HL-60 (cell line): ENCODE data around the gene GALNT3.

ENCODE experiments used
- GABPA ChIP-seq: IDR thresholded peaks from 2 replicates; pipeline ENCODE4 v1.6.1; 2012; ENCODE audit warnings: low read depth
- POLR2AphosphoS5 ChIP-seq: IDR thresholded peaks from 2 replicates; pipeline ENCODE4 v1.6.1; 2012; ENCODE audit warnings: low read depth
- TF ChIP-seq, protein P1 (sequence below): IDR thresholded peaks from one replicate; pipeline ENCODE4 v1.5.1; 2011; ENCODE audit warnings: low read length, control low read depth, inconsistent platforms; ENCODE audit not compliant: insufficient read depth
- TF ChIP-seq, protein P2 (sequence below): IDR thresholded peaks from 2 replicates; pipeline ENCODE4 v1.6.1; 2012; ENCODE audit warnings: low read depth; ENCODE audit not compliant: insufficient replicate concordance

DNA sequence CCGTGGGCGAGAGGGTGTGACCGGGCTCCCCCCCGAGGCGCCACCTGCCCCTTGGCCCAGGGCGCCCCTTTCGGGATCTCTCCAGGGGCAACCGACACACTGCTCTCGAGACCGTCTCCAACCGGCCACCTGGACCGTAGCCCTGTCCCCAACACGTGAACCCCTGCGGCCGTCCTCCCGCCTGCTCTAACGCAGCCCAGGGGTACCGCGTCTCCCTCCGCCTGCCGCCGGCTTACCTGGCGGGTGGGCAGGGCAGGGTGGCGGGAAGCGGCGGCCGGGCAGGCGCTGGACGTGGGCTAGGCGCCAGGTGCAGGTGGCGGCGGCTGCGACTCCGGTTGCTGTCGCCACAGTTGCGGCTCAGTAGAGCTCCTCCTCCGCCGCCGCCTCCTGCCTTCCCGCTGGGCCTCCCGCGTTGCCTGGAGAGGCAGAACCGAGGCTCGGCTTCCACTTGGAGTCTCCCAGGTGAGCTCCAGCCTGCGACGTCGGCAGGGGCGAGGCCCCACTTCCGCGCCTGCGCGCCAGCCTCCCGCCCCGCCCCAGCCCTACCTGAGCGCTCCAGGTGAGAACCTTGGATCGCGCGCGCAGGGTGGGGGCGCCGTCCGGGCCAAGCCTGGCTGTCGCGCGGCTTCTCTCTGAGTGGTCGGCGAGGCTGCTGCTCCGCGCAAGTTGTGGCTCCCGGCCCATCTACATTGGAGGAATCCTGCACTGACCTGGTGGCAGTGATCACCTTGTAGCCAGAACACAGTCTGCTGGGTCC lies at the start of gene GALNT3:
- TF ChIP-seq, protein P1, sequence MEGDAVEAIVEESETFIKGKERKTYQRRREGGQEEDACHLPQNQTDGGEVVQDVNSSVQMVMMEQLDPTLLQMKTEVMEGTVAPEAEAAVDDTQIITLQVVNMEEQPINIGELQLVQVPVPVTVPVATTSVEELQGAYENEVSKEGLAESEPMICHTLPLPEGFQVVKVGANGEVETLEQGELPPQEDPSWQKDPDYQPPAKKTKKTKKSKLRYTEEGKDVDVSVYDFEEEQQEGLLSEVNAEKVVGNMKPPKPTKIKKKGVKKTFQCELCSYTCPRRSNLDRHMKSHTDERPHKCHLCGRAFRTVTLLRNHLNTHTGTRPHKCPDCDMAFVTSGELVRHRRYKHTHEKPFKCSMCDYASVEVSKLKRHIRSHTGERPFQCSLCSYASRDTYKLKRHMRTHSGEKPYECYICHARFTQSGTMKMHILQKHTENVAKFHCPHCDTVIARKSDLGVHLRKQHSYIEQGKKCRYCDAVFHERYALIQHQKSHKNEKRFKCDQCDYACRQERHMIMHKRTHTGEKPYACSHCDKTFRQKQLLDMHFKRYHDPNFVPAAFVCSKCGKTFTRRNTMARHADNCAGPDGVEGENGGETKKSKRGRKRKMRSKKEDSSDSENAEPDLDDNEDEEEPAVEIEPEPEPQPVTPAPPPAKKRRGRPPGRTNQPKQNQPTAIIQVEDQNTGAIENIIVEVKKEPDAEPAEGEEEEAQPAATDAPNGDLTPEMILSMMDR: no peak
- no peak for TF ChIP-seq POLR2AphosphoS5
- TF ChIP-seq GABPA: no peak
- TF ChIP-seq, protein P2, sequence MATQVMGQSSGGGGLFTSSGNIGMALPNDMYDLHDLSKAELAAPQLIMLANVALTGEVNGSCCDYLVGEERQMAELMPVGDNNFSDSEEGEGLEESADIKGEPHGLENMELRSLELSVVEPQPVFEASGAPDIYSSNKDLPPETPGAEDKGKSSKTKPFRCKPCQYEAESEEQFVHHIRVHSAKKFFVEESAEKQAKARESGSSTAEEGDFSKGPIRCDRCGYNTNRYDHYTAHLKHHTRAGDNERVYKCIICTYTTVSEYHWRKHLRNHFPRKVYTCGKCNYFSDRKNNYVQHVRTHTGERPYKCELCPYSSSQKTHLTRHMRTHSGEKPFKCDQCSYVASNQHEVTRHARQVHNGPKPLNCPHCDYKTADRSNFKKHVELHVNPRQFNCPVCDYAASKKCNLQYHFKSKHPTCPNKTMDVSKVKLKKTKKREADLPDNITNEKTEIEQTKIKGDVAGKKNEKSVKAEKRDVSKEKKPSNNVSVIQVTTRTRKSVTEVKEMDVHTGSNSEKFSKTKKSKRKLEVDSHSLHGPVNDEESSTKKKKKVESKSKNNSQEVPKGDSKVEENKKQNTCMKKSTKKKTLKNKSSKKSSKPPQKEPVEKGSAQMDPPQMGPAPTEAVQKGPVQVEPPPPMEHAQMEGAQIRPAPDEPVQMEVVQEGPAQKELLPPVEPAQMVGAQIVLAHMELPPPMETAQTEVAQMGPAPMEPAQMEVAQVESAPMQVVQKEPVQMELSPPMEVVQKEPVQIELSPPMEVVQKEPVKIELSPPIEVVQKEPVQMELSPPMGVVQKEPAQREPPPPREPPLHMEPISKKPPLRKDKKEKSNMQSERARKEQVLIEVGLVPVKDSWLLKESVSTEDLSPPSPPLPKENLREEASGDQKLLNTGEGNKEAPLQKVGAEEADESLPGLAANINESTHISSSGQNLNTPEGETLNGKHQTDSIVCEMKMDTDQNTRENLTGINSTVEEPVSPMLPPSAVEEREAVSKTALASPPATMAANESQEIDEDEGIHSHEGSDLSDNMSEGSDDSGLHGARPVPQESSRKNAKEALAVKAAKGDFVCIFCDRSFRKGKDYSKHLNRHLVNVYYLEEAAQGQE: no peak
